GM18858 (cell line): Measurements from ENCODE around the gene TBC1D8.
A peak's percentile ranks its signal among the peaks of the same experiment; 100 is the strongest.

Experiments
- ATAC-seq: cut with Tn5 transposase; IDR thresholded peaks from one replicate; pipeline ENCODE4 v1.9.1; 2021; ENCODE audit not compliant: unreplicated experiment

Gene TBC1D8

DNA sequence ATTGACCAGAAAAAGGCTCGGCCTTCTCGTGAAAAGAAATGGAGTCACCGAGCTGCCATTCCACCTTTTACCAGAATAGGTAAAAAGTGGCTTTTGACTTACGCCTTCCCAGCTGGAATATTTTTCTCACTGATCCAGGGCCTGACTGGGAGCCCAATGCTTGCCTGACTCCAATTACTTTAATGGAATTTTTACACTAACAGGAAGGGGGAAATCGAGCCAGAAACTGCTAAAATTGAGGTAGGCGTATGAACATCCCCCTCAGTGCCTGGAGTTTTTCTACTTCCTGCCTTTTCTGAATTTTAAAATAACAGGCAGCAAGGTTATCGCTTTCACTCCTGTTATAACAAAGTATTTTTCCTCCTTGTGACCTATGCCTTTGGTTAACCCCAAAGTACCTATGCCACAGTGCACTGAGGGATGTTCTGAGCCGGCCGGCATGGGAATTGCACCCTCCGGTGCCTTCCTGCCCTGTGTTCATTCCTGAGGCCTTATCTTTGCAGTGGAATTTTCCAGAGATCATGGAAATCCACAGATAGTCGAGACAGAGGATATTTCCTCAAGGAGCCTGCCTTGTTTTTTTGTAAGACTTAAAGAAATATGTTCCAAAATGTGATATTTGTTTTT is 167.4 kb downstream of the TBC1D8 start:
- ATAC-seq = no peak

GRCh38 chr2:100983201-100983600 is 168.0 kb downstream of the TBC1D8 start:
- no peak for ATAC-seq

- no peak for ATAC-seq
Measured at GRCh38 chr2:100982431-100982861, 168.7 kb downstream of the TBC1D8 start.

- ATAC-seq = no peak
Measured at GRCh38 chr2:100981011-100981410, 170.2 kb downstream of the TBC1D8 start.

GRCh38 chr2:100980046-100980445 is 171.1 kb downstream of the TBC1D8 start:
- no peak for ATAC-seq

GRCh38 chr2:100978582-100979191 is 172.5 kb downstream of the TBC1D8 start:
- no peak for ATAC-seq

DNA sequence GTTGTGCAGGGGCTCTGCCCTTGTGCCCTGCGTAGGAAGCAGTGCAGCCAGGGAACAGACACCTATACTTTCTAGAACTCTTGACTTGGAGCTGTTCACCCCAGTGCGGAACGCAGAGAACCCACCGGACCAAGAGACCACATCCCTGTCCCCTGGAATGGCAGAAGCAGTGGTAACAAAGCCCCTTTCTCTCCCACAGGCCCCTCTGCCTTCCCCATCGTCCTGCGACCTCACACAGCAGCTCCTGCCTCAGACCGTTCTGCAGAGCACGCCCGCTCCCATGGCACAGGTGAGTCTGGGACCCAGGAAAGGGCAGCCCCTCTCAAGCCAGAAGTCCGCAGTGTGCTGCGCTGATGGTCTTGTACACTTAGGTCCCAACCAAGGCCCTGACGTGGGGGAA is 173.7 kb downstream of the TBC1D8 start:
- no peak for ATAC-seq

- ATAC-seq = peak; percentile 92
Measured at GRCh38 chr2:100976645-100977391, 174.4 kb downstream of the TBC1D8 start.

- ATAC-seq = no peak
Measured at GRCh38 chr2:100976061-100976460, 175.1 kb downstream of the TBC1D8 start.

- no peak for ATAC-seq
Measured at GRCh38 chr2:100975521-100975785, 175.7 kb downstream of the TBC1D8 start.

DNA sequence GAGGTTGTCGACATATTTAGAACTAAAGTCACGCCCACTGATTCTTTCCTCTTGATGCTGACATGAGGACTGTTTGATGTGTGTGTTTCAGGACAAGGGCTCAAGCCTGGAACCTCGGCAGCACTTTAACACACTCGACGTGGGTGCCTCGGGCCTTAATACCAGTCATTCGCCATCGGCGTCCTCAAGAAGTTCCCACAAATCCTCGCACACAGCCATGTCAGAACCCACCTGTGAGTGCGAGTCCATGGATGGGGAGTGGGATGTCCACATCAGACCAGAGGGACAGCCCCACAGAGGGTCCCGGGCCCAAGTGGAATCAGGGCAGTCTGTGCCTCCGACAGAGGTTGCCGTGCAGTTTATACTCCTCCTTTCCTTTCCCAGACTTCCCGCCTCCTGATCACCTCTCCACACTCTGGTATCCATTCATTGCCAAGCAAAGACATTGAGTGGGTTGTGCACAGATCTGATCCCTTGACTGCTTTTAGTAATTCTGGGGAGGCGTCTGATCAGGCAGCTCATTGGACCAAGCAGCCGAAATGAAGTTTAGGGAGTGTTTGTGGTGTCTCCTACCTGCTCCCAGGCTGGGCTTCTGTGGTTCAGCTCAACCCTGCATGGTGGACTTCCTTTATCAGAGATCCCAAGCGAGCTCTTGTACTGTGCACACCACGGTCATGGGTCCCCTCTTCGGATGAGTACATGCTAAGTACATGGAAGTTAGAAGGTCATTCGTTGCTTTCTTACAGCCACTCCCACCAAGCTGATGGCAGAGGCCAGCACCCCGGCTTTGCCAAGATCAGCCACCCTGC is 176.3 kb downstream of the TBC1D8 start:
- ATAC-seq = no peak

DNA sequence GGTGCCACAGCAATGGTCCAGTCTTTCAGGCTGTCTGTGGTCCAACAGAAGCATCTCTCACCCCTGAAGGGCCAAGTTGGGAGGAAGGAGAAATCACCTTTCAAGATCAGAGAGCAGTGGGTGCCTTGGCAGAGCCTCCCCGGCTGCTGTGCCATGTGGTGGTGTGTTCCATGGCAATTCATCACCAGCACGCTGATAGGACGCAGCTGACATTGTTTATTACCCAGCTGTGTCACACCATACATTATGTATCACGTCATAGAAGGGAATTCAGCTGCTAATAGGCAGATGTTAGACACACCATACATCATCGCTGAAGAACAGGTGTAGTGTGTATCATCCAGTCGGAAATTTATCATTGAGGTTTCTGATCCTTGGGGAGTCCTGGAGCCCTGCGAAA is 178.7 kb downstream of the TBC1D8 start:
- no peak for ATAC-seq

- no peak for ATAC-seq
Measured at GRCh38 chr2:100971221-100971620, 180.0 kb downstream of the TBC1D8 start.

DNA sequence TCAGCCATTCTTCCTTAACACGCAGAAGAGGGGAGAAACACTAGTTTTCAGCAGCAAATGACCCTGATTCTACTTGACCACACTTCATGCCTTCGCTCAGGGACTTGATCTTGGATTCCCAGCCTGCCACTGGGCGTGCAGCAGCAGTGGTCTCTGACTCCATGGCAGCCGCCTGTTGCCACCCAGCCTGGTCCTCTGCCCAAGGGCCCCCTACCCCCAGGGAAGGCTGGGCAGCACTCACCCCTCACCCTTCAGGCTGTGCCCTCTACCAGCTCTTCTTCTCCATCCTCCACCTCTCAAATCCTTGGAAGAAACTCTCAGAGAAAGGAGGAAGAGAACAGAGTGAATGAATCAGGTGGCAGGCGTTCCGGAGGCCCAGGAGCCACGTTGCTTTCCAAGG is 181.2 kb downstream of the TBC1D8 start:
- no peak for ATAC-seq

DNA sequence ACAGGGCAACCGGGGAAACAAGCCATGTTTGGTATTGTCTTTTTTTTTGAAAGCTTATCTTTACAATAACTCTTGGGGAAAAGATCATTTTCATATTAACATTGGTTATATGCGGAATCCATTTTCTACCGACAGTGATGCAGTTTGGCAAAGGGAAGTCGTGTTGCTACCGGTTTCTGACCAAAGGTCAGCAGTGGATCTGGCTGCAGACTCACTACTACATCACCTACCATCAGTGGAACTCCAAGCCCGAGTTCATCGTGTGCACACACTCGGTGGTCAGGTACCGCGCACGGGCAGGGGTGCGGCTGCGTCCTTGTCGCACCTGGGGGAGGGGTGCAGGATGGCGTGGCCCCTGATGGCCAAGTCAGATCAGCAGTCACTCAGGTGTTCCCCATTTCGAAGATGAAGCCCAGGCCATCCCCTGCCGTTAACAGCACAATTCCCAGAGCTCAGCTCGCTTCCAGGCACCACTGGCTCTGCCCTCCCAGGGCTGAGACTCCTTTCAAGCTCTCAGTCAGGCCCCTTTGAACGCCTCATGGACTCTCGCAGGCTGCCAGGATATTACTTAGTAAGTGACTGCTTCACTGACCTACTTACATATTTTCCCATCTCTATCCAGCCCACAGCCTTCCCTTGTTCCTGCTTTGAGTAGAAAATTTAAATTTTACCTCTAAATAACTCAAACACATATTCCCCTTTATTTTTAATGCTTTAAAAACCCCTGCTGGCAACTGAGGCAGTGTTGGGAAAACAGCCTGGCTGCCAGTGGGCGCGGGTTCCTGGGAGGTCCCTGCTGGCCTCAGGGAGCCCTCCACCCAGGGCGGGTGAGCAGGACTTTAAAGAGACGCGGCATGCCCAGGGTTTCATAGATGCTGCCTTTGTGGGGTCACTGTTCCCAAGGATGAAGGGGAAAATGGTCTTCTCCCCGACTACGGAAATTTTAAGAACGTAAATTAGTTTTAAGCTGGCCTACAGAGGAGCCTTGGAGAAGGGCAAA is 182.7 kb downstream of the TBC1D8 start:
- ATAC-seq = no peak

- ATAC-seq = no peak
Measured at GRCh38 chr2:100967716-100968115, 183.5 kb downstream of the TBC1D8 start.

GRCh38 chr2:100965596-100965995 is 185.6 kb downstream of the TBC1D8 start:
- no peak for ATAC-seq

- no peak for ATAC-seq
Measured at GRCh38 chr2:100964681-100965169, 186.5 kb downstream of the TBC1D8 start.

DNA sequence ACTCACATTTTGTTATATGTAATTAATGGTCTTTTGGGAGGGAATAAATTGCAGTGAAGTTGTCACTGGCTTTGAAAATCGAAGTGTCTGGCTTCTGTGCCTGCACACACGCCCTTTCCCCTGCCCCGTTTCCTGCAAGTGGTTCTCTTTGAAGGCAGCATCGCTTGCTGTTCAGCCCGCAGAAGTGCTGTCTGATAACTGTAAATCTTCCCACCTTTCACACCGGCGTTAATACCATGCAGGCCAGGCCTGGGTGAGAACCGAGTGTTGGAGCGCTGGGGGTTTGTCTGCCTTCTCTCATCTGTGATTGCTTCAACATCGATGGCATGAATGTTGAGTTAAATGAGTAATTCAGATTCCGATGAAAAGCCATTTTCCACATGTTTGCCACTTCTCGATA is 187.0 kb downstream of the TBC1D8 start:
- no peak for ATAC-seq

DNA sequence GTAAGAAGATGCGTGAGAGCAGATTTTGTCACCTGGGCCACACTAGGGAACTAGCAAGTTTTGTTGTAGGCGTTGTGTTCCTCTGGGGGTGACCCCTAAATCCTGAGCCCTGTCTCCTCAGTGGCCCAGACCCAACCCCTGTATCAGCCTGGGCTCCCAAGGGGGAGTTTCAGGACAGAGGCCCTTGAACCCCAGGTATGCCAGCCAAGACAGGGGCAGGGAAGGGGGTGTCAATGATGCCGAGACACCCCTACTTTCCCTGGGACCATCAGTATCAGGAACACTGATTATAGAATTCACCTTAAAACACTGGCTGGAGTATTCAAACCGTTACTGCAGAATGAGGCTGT is 188.2 kb downstream of the TBC1D8 start:
- ATAC-seq = no peak
